IMR-90 (cell line): ENCODE data around the gene VSIR. TPM values are rescaled to one million over a fixed set of nuclear protein-coding genes. Genes with fewer than 3 reads are reported as not detected.

ENCODE experiments used
- ATAC-seq: fragments of 200-7000 bp; cut with Tn5 transposase; 2 replicates; pipeline ENCODE4 v1.9.1; 2020; ENCODE audit warnings: low read depth, mild to moderate bottlenecking, moderate library complexity
- BruUV-seq: library from RNA; stranded (reverse); fragments of 400-500 nt; replicated peaks from 2 replicates; lab custom pipeline; 2021; lab: Mats Ljungman, UMichigan
- CTCF ChIA-PET: fragments of 300-600 bp; formaldehyde crosslinking; extraction: SDS; loops from one replicate; lab custom pipeline; 2021; ENCODE audit warnings: antibody characterized with exemption; lab: Yijun Ruan, JAX
- POLR2A ChIA-PET: fragments of 300-600 bp; sonication (Branson Sonifier 250); formaldehyde crosslinking; loops from one replicate; lab custom pipeline; 2022; ENCODE audit warnings: antibody characterized with exemption; ENCODE audit not compliant: unreplicated experiment; lab: Charles Lee
- DNase-seq: peaks from one replicate; pipeline ENCODE4 v3.0.0; 2013
- H2AFZ ChIP-seq: replicated peaks from 2 replicates; pipeline ENCODE3; 2013; ENCODE audit warnings: low read length, mild to moderate bottlenecking; ENCODE audit not compliant: poor library complexity
- H2AK5ac ChIP-seq: 2 replicates; pipeline ENCODE4 v1.6.1; 2013; ENCODE audit warnings: low read depth, low read length, inconsistent platforms
- H2AK9ac ChIP-seq: replicated peaks from 2 replicates; pipeline ENCODE3; 2013; ENCODE audit warnings: mild to moderate bottlenecking, low read depth, low read length, moderate library complexity; ENCODE audit not compliant: poor library complexity
- H2BK120ac ChIP-seq: 2 replicates; pipeline ENCODE4 v1.6.1; 2013; ENCODE audit warnings: low read depth, low read length, inconsistent platforms
- H2BK15ac ChIP-seq: 3 replicates; pipeline ENCODE4 v1.6.1; 2013; ENCODE audit warnings: low read depth, low read length, inconsistent platforms
- H2BK20ac ChIP-seq: 2 replicates; pipeline ENCODE4 v1.6.1; 2013; ENCODE audit warnings: low read depth, mild to moderate bottlenecking, inconsistent platforms, low read length, moderate library complexity
- H2BK5ac ChIP-seq: 2 replicates; pipeline ENCODE4 v1.6.1; 2013; ENCODE audit warnings: mild to moderate bottlenecking, low read depth, low read length, inconsistent platforms; ENCODE audit not compliant: poor library complexity, severe bottlenecking
- H3K14ac ChIP-seq: replicated peaks from 2 replicates; pipeline ENCODE4 v1.6.1; 2013; ENCODE audit warnings: low read depth, low read length, inconsistent platforms
- H3K18ac ChIP-seq: 2 replicates; pipeline ENCODE4 v1.6.1; 2013; ENCODE audit warnings: low read depth, low read length, control low read depth
- H3K23ac ChIP-seq: 2 replicates; pipeline ENCODE4 v1.6.1; 2013; ENCODE audit warnings: low read depth, low read length, inconsistent platforms
- H3K27ac ChIP-seq: 2 replicates; pipeline ENCODE4 v1.5.1; 2013; ENCODE audit warnings: mild to moderate bottlenecking, control low read depth, low read length; ENCODE audit not compliant: insufficient read depth
- H3K27me3 ChIP-seq: 2 replicates; pipeline ENCODE4 v1.6.1; 2013; ENCODE audit warnings: low read length; ENCODE audit not compliant: control insufficient read depth, insufficient read depth
- H3K36me3 ChIP-seq: 2 replicates; pipeline ENCODE4 v1.6.1; 2013; ENCODE audit warnings: low read length, mixed read lengths; ENCODE audit not compliant: control insufficient read depth, insufficient read depth
- H3K4ac ChIP-seq: 2 replicates; pipeline ENCODE4 v1.6.1; 2013; ENCODE audit warnings: low read depth, low read length, inconsistent platforms
- H3K4me1 ChIP-seq: 2 replicates; pipeline ENCODE4 v1.6.1; 2013; ENCODE audit warnings: low read length, mixed read lengths; ENCODE audit not compliant: control insufficient read depth, insufficient read depth
- H3K4me2 ChIP-seq: 2 replicates; pipeline ENCODE4 v1.6.1; 2013; ENCODE audit warnings: low read depth, mild to moderate bottlenecking, control low read depth, low read length, moderate library complexity
- H3K4me3 ChIP-seq: 2 replicates; pipeline ENCODE4 v1.5.1; 2013; ENCODE audit warnings: low read depth, mild to moderate bottlenecking, control low read depth, low read length, moderate library complexity; ENCODE audit not compliant: insufficient read depth
- H3K56ac ChIP-seq: 2 replicates; pipeline ENCODE4 v1.6.1; 2013; ENCODE audit warnings: low read length, inconsistent platforms; ENCODE audit not compliant: insufficient read depth; ENCODE audit errors: extremely low read depth
- H3K79me1 ChIP-seq, 2 experiments: 2 replicates each; pipeline ENCODE4 v1.6.1; 2013; ENCODE audit warnings: low read length in 2 of 2, inconsistent platforms in 1 of 2, low read depth in 1 of 2
- H3K9ac ChIP-seq: 2 replicates; pipeline ENCODE4 v1.6.1; 2013; ENCODE audit warnings: low read depth, low read length, control low read depth
- H3K9me1 ChIP-seq: 2 replicates; pipeline ENCODE4 v1.6.1; 2013; ENCODE audit warnings: low read length, inconsistent platforms; ENCODE audit not compliant: insufficient read depth
- H3K9me3 ChIP-seq: 2 replicates; pipeline ENCODE4 v1.6.1; 2013; ENCODE audit warnings: low read length; ENCODE audit not compliant: control insufficient read depth, insufficient read depth
- H4K20me1 ChIP-seq: 2 replicates; pipeline ENCODE4 v1.6.1; 2013; ENCODE audit warnings: low read length, inconsistent platforms; ENCODE audit not compliant: insufficient read depth
- H4K5ac ChIP-seq: 2 replicates; pipeline ENCODE4 v1.6.1; 2013; ENCODE audit warnings: mild to moderate bottlenecking, low read depth, low read length, control low read depth
- H4K8ac ChIP-seq, 2 experiments: 2 replicates each; pipeline ENCODE4 v1.6.1; 2013; ENCODE audit warnings: low read depth in 2 of 2, low read length in 2 of 2, control low read depth in 1 of 2, inconsistent platforms in 1 of 2
- H4K91ac ChIP-seq: 2 replicates; pipeline ENCODE4 v1.6.1; 2013; ENCODE audit warnings: low read depth, low read length, inconsistent platforms; ENCODE audit not compliant: insufficient read depth
- BHLHE40 ChIP-seq: fragments of 150-350 bp; IDR thresholded peaks from 2 replicates; pipeline ENCODE4 v1.6.1; 2016; ENCODE audit warnings: mild to moderate bottlenecking, low read depth, low read length
- CEBPB ChIP-seq: IDR thresholded peaks from 2 replicates; pipeline ENCODE4 v1.6.1; 2012; ENCODE audit warnings: low read depth, low read length, improper control_type of control experiment
- CHD1 ChIP-seq: IDR thresholded peaks from 2 replicates; pipeline ENCODE4 v1.6.1; 2012; ENCODE audit warnings: low read depth, low read length, improper control_type of control experiment
- CTCF ChIP-seq: conservative IDR thresholded peaks from 2 replicates; pipeline ENCODE4 v1.5.1; 2012; ENCODE audit warnings: mild to moderate bottlenecking, low read depth, low read length, improper control_type of control experiment
- ELK1 ChIP-seq: fragments of 150-350 bp; IDR thresholded peaks from 2 replicates; pipeline ENCODE4 v1.6.1; 2016; ENCODE audit warnings: low read depth, mild to moderate bottlenecking, low read length, moderate library complexity, borderline replicate concordance
- FOS ChIP-seq: fragments of 150-350 bp; IDR thresholded peaks from 2 replicates; pipeline ENCODE4 v1.6.1; 2016; ENCODE audit warnings: low read depth, low read length
- MAFK ChIP-seq: IDR thresholded peaks from 2 replicates; pipeline ENCODE4 v1.6.1; 2012; ENCODE audit warnings: low read depth, low read length, improper control_type of control experiment
- MAZ ChIP-seq: IDR thresholded peaks from 2 replicates; pipeline ENCODE4 v1.6.1; 2012; ENCODE audit warnings: low read depth, mild to moderate bottlenecking, low read length, improper control_type of control experiment, moderate library complexity, borderline replicate concordance
- MXI1 ChIP-seq: IDR thresholded peaks from 2 replicates; pipeline ENCODE4 v1.6.1; 2012; ENCODE audit warnings: low read depth, mild to moderate bottlenecking, low read length, moderate library complexity, borderline replicate concordance
- NFE2L2 ChIP-seq: fragments of 150-350 bp; IDR thresholded peaks from 2 replicates; pipeline ENCODE4 v1.6.1; 2016; ENCODE audit warnings: low read depth, mild to moderate bottlenecking, low read length
- POLR2A ChIP-seq: IDR thresholded peaks from 2 replicates; pipeline ENCODE4 v1.6.1; 2012; ENCODE audit warnings: mild to moderate bottlenecking, low read depth, low read length
- RAD21 ChIP-seq: IDR thresholded peaks from 2 replicates; pipeline ENCODE4 v1.6.1; 2012; ENCODE audit warnings: low read length, improper control_type of control experiment
- RCOR1 ChIP-seq: IDR thresholded peaks from 2 replicates; pipeline ENCODE4 v1.6.1; 2012; ENCODE audit warnings: mild to moderate bottlenecking, low read length, improper control_type of control experiment; ENCODE audit not compliant: insufficient replicate concordance
- RFX5 ChIP-seq: IDR thresholded peaks from 2 replicates; pipeline ENCODE4 v1.8.0; 2012; ENCODE audit warnings: low read depth, mild to moderate bottlenecking, low read length, moderate library complexity
- SMC3 ChIP-seq: fragments of 150-350 bp; IDR thresholded peaks from 2 replicates; pipeline ENCODE4 v1.6.1; 2016; ENCODE audit warnings: low read depth, mild to moderate bottlenecking, antibody characterized with exemption, low read length, moderate library complexity
- USF2 ChIP-seq: fragments of 150-350 bp; IDR thresholded peaks from 2 replicates; pipeline ENCODE4 v1.6.1; 2017; ENCODE audit warnings: mild to moderate bottlenecking, antibody characterized with exemption, low read length, low read depth
- WGBS, 2 experiments: methylation state at CpG; one replicate each; pipeline versions ENCODE4 v1.1.5 to v1.1.7; 2013; ENCODE audit warnings: missing lambda C conversion rate in 2 of 2; ENCODE audit not compliant: insufficient read length in 1 of 2; ENCODE audit errors: extremely low coverage in 2 of 2; 5-methylcytosine and 5-hydroxymethylcytosine counted together
- dilution Hi-C: fragments of 300-500 bp; cut with HindIII; formaldehyde crosslinking; loops from one replicate; pipeline ENCODE4 v1.14.3; 2018; ENCODE audit warnings: low sequenced_read_pairs; ENCODE audit not compliant: unreplicated experiment
- in situ Hi-C: fragments of 300-500 bp; cut with MboI; formaldehyde crosslinking; loops from 3 replicates; pipeline ENCODE4 v1.14.3; 2019; ENCODE audit warnings: low sequenced_read_pairs, inconsistent platforms, mixed read lengths
- intact Hi-C: fragments of 100-400 bp; cut with micrococcal nuclease; formaldehyde crosslinking; loops from 2 replicates; pipeline ENCODE4 v1.10.0; 2022
- polyA plus RNA-seq, 3 experiments: library from polyadenylated mRNA; depleted of rRNA; stranded (reverse); fragments of >200 nt; gene quantifications; 2 replicates each; pipeline ENCODE4 v1.2.3, GENCODE V29; 2012; ENCODE audit warnings: low replicate concordance in 1 of 3
- total RNA-seq: library from RNA; depleted of rRNA; stranded (reverse); fragments of >200 nt; gene quantifications from 2 replicates; pipeline ENCODE4 v1.2.3, GENCODE V29; 2012

The VSIR gene
- total and polyA plus RNA-seq, 2 of the 4 experiments (the other 2 are of a cell fraction) = 5.0 to 23.8 TPM

GRCh38 chr10:71724539-71724938 is 48.8 kb downstream of the VSIR start:
- BruUV-seq = no TSS peak
- CTCF ChIA-PET = interaction anchor here (0.8 kb wide), 1 partner anchor 138 kb away, joined by 4 read pairs; no protein-coding TSS in a partner anchor

More at GRCh38 chr10:71724539-71724938, 48.8 kb downstream of the VSIR start:
- Histone ChIP-seq H3K4me1 (peaks cover 9% of the 10 kb centered on the region; the same call in 1 of the 2 replicates), H4K91ac (no peak overlapping the region), H2AK5ac (no peak overlapping the region), H3K4ac (no peak overlapping the region), H3K23ac (no peak overlapping the region), H3K56ac (no peak overlapping the region), H3K9me3 (no peaks in the 10 kb centered on the region; the same call in 1 of the 2 replicates), H4K8ac (no peak overlapping the region), H3K9ac (no peak overlapping the region), H3K36me3 (no peaks in the 10 kb centered on the region), H3K9me1 (no peaks in the 10 kb centered on the region), H2AFZ (no peak overlapping the region), H2BK5ac (no peak overlapping the region), H3K4me2 (no peak overlapping the region), H3K14ac (no peak overlapping the region), H3K27me3 (peaks cover 11% of the 10 kb centered on the region), H2BK20ac (no peak overlapping the region), H3K27ac (no peak overlapping the region), H3K79me1 (no peaks in the 10 kb centered on the region), H4K5ac (no peak overlapping the region), H2BK120ac (no peak overlapping the region), H3K4me3 (no peak overlapping the region), H2BK15ac (no peak overlapping the region), H4K20me1 (no peaks in the 10 kb centered on the region), H3K18ac (no peak overlapping the region), H2AK9ac (no peak overlapping the region)
- no peak for DNase-seq
- in situ Hi-C loops = no loop called here
- WGBS, 2 experiments = 93% methylated on average over 3 of the region's 6 CpGs; no CpG with 5 or more reads in 1 of the 2 experiments
- TF ChIP-seq POLR2A (no peak), MAZ (no peak), CEBPB (no peak), RFX5 (no peak), CHD1 (no peak), MAFK (no peak), CTCF (no peak), RCOR1 (no peak), BHLHE40 (no peak), SMC3 (no peak), NFE2L2 (no peak), RAD21 (no peak), USF2 (no peak), MXI1 (no peak), ELK1 (no peak), FOS (no peak)
- intact Hi-C loops = no loop called here
- dilution Hi-C loops = no loop called here
- no peak for ATAC-seq
- POLR2A ChIA-PET = no interaction called here
